ENCODE results near the gene INSM2.

INSM2 gene

GRCh38 chr14:35549551-35549950, 15.6 kb downstream of the INSM2 start:
- DNase-seq, result no peak

DNA sequence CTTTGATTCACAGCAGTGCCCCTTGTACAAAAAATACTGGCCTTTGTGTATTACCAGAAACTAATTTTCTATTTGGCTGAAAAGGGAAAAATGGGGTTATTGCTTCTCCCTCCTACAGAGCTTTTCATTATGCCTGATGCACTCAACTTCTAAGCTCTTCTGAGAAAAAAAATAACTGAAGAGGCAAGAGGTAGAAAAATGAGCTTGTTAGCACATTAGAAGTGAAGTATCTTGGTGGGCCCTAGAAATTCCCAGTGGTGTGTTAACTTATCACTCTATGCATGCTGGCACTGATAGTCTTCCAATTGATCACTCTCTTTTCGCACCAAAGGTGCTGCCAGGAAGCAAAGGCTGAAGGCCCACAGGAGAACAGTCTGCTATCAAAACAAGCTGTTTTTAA, 17.1 kb downstream of the INSM2 start:
- DNase-seq, result no peak

DNA sequence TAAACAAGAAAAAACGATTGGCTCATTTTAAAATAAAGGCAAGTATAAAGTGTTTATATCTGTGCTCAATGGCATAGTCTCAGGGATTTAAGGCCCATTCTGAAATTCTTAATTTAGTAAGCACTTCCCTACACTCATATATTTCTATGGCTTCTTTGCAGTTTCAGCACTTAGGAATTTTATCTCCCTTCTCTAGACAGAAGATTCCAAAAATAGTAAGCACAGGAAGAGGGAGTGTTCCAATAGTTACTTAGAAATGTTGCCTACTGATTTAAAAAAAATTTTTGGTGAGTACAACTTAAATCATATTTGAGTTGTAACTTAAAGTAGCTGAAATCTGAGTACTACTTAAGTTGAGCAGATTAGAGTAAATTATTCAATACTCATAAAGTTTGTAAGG, 19.8 kb downstream of the INSM2 start:
- DNase-seq, result no peak

DNA sequence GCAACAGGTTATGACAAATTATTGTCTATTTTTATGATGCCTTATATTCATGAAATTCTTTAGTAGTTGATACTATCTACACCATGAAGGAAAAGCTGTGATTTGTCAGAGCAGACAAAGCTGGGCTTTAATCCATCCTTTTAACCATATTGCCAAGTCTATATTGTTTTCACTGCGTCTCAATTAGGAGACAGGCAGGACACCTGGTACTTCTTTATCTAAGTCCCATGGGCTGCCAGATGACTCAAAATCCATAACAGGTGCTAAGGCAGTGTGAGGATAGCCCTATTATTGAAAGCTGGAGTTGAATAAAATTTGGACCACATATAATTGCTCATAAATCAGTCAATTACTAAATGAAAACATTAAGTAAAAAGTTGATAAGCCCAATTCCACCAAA, 22.6 kb downstream of the INSM2 start:
- DNase-seq, result no peak

DNA sequence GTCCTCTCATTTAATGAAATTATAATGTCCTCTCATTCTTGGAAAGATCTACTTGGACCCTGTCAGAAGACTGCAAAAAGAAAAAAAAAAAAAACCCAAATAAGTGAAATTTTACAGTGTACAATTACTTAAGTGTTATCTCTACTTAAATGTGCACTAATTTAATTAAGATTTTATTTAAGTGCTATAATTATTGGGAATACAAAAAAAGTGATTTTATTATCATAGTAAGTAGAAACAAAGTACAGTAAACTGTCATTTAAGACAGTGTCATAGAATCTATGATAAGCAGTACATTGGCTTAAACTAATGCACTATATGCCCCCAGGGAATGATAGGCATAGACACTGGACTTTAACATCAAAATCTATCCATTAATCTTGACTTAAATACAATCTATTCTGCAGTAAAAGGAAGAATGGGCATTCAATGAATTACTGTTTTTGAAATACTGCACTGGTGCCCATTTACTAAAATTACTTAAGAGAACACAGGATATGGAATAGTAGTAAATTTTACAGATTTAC, 23.3 kb downstream of the INSM2 start:
- no peak for DNase-seq

DNA sequence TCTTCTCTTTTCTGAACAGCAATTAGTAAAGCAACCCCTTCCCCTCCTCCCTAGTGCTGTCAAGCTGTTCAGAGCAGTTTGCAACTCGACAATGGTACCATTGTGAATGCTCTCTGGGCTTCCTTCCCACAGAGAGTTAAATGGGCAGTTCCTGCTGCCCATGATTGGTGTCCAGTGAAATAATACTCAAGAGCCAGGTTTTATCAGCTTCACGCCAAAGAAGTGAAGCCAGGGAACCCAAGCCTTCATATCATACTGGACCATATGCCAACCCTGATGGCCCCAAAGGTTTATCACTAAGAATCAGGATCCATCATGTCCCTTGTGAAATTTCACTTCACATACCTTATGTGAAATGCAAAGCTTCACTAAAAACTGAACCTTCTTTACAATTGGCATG, 24.7 kb downstream of the INSM2 start:
- DNase-seq, result no peak

DNA sequence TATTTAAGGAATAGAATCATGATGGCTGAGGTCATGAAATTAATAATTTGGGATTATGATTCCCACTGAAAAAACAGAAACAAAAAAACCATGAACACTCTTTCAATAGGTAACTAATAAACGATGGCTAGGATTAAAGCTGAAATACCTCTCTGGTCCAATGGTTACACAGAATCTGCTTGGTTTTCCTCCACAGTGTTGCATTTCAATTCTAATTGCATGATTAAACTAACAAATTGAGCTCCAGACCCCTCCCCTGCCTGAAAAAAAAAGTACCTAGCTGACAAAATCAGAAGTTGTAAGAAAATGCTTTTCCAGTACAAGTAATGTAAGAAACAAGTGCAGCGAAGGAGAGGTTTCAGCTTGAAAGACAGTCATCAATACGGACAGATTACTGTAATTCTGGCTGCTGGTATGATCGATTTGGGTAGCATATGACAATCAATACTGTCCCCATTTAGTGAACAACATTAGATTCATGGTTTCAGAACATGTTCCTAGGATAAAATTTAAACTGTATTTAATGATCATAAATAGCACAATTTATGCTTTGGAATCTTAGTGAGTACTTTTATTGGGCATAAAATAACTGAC, 32.0 kb downstream of the INSM2 start:
- no peak for DNase-seq

DNA sequence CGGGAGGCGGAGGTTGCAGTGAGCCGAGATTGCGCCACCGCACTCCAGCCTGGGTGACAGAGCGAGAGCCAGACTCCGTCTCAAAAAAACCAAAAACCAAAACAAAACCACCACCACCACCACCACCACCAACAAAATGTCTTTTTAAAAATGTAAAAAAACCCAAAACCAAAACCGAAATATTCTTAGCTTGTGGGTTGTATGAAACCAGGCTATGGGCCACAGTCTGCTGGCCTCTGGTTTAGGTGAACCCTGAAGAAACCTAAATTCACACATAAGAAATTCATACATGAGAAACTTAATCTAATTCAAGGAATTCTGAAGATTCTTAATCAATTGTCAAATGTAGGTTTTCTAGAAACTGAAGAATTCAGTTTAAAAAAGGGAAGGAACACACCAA, 37.6 kb downstream of the INSM2 start:
- no peak for DNase-seq

DNA sequence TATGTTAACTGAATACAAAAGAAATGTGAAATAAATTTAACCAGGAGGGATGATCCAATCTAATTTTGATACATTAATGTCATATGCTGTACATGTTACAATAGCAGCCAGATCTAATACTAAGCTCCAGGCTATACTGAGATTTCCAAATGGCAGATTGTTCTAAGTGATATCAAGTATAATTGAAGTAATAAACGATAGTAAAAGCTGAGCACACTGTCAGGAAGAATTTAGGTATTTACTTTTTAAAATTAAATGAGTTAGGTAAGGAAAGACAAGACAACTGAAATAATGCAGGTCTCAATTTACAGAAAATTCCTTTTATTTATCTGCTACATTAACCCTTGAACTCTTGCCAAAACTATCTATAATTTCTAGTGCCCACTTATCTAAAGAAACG, 39.9 kb downstream of the INSM2 start:
- DNase-seq, result no peak

DNA sequence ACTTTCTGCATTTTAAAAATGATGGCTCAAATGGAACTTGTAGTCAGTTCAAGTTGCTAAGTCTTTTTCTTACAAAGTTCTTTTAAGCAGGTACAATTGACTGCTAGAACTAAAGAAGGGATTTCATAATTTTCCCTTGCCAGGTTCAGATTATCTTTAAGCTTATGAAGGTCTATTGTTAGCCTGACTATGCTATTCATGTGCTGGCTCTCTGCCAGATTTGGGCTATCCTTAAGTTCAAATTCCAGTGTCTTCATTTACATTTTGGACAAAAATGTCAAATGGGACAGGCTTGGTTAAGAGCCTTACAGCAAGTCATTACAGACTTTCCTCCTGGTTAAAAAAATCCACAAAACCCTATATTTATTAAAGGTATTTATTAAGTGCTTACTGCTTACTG, 42.3 kb downstream of the INSM2 start:
- DNase-seq, result no peak

GRCh38 chr14:35576856-35577255, 42.9 kb downstream of the INSM2 start:
- DNase-seq, result no peak

DNA sequence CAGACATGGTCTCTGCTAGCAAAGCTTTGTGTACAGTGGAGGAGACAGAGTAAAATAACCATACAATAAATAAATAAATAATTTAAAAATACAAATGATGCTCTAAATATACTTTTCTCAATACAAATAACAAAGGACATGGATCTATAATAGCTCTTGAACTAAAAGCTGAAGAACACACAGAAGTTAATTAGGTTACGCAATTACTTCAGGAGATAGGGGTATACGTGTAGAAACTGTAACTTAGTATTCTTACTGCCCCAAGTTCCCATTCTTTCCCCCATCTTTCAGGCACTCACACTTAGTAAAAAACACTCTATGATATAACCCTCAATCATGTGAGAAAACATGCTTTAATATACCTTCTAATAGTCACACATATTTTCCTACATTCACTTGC, 44.2 kb downstream of the INSM2 start:
- no peak for DNase-seq

GRCh38 chr14:35578639-35579038, 44.7 kb downstream of the INSM2 start:
- DNase-seq, result no peak
